Measurements from ENCODE around the gene NAXE. TPM values are rescaled to one million over a fixed set of nuclear protein-coding genes. Genes with fewer than 3 reads are reported as not detected.
"Not testable (repeated sequence)": the region's sequence is repeated elsewhere in the genome, so short reads cannot be mapped to it uniquely, and the experiment has no call there.

The NAXE gene
- total RNA-seq, result 77.6 and 95.1 TPM in 2 replicates

DNA sequence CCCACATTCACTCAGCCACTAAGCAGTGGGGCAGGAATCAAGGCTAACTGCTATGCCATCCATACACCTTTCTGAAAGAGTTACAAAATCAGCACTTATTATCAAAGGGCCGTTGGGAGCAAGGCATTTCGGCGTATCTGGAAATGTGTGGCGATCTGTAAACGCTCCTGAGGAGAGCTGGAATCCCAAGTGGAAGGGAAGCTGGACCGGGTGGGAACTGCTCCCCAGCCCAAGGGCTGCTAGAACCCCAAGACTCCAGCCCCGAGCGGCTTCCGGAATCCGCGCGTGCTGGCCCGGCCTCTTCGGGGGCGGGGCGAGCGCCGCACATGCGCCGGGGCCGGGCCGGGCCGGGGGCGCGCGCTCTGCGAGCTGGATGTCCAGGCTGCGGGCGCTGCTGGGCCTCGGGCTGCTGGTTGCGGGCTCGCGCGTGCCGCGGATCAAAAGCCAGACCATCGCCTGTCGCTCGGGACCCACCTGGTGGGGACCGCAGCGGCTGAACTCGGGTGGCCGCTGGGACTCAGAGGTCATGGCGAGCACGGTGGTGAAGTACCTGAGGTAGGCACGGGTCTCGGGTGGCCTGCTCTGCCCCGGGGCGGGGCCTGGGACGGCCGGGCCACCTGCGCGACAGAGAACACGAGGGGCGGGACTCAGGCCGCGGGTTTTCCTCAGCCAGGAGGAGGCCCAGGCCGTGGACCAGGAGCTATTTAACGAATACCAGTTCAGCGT lies at the start of gene NAXE:
Gene NAXE, plus strand, starts transcription at position 345 of the 726 bp plus-strand sequence. Its CDS starts 29 bp downstream, at position 374.
- peak; percentile 68 for DNase-seq

DNA sequence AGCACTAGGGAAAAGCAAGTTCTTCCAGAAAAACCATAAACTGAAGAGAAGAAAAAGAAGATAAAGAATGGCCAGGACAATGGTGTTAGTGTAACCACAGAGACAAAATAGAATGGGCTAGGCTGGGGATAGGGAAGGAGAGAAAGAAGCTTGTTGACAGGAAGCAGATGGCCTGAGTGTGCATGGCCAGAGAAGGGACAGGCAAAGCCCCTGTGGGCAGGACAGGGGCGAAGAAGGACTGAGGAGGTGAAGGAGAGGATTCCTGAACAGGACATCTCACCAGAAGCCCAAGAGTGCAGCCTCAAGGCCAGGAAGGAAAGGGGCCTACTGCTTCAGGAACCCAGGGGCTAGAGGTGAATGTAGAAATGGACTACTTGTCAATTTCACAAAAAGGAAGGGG lies 48.5 kb upstream of the NAXE start:
- peak; percentile 25 for DNase-seq

DNA sequence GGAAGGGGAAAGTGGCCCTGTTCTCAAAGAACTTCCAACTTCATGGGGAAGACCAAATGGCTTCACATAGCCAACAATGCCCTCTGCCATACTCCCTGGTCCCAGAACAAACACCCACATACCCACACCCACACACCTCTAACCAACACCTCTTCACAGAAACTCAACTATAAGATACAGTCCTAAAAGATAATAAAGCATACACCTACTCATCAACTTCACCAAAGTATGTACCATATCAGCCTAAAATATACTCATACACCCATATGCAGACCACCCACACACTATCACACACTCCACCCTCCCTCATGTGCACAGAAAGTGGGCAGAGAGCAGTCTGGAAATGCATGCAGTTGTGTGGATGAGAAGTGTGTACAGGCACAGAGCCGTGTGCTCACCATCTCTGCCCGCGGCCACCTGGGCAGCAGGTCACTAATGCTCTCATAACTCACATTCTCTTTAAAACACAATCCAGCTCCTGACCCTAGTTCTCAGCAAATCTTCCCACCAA lies 46.9 kb upstream of the NAXE start:
- no peak for DNase-seq

DNA sequence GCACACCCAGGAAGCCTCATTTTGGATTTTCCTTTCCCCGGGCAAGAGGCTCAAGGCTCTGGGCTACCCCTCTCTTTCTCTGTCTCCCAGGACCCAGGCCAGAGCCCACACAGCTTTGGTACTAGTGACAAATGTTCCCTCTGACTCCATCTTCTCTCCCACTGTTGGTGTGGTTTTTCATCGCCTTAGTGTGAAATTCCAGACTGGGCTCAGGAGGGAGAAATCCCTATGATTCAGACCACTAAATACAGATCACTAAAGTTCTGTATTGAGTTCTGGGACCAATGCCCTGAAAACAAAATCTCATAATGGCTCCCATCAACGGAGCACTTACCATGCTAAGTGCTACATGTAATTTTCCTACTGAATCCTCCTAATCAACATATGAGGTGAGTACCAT lies 45.3 kb upstream of the NAXE start:
- DNase-seq, result no peak

DNA sequence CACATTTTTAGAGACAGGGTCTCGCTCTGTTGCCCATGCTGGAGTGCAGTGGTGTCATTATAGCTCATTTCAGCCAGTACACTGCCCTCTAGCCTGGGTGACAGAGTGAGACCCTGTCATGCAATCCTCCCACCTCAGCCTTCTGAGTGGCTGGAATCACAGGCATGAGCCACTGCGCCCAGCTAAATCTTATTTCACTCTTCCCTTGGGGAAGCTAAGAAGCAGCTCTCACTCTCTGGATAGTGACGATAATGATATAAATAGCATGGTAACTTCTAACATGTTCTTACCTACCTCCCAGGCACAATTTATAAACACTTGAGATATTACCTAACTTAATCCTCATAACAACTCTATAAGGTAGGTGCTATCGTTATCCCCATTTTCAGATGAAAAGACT lies 44.1 kb upstream of the NAXE start:
- no peak for DNase-seq

DNA sequence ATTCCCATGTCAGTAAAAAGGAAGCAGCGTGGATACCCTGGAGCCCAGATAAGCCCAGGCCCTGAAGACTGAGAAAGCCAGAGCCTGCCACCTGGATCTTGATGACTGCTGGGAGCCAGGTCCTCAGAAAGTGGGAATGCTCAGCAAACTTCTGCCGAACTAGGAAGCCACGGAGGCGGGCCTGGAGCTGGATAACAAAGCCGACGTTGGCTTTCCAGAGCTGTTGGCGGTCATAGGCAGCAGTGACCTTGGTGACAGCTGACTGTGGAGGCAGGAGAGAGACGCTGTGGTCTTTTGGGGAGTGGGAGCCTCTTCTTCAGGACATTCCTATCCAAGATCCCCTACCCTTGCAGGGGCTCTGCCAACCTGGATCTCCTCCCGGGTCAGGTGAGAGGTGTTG lies 43.6 kb upstream of the NAXE start:
- DNase-seq, result no peak

DNA sequence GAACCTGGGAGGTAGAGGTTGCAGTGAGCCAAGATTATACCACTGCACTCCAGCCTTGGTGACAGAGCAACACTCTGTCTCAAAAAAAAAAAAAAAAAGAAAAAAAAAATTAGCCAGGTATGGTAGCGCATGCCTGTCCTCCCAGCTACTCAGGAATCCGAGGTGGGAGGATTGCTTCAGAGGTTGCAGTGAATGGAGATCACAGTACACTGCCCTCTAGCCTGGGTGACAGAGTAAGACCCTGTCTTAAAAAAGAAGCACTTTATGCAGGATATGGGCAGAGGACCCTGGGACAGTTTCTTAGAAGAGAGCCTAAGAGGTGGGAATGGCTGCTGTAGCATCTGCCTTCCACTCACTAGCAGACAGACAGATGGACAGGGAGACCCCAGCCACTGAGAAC lies 42.2 kb upstream of the NAXE start:
- no peak for DNase-seq

DNA sequence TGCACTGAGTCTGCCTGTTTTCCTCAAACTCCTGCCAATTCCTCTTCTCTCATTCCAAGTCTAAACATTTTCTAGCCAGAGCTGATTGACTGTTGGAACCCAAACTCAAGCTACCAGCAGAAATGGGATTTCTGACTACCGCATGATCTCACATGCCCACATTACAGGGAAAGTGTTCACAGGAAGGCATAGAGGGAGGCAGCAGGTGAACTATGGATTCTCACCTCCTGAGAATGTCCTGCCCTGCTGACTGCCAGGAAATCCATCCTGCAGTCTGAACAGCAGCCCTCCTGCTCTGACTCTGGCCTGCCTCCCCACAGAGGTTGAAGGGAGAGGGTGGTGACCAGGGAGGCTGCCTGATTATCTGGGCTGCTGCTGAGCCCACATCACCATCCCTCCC lies 41.7 kb upstream of the NAXE start:
- no peak for DNase-seq

DNA sequence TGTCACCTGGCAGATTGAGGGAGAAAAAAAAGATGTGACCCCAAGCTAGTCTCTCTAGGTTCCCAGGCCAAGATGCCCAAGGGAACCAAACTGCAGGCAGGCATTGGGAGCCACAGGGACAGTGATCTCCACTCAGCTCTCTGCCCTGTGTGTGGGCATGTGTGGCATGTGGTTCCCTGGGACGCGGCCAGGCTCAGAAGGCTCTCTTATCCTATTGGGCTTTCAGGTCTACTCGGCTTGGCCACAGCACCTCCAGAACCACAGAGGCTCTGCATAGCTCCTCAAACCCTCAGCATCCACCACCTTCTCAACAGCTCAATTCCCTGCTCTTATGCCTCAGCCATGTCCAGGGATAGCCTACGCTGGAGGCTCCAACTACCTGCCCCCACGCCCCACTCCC lies 41.2 kb upstream of the NAXE start:
- no peak for DNase-seq

DNA sequence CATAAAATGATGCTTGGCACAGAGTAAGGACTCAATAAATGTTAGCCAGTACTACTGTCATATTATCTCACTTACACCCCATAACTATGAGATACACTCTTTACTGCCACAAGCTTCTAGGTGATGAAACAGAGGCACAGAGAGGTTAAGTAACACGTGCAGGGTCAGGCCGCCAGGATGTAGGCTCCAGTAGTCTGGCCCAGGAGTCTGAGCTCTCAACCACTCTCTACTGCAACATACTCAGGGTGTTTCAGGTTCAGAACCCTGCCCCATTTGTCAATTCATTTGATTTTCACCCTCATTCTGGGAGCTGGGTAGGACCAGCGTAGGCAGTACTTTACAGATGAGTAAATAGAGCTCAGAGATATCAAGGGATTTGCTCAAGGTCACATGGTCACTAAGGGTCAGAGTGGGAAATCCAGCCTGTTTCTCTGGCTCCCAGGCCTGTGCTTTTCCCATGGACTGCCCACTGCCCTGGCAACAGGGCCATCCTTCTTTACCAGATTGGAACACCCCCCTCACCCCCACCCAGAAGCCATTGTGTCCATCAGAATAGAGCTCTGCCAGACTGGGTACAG lies 40.4 kb upstream of the NAXE start:
- DNase-seq, result no peak

DNA sequence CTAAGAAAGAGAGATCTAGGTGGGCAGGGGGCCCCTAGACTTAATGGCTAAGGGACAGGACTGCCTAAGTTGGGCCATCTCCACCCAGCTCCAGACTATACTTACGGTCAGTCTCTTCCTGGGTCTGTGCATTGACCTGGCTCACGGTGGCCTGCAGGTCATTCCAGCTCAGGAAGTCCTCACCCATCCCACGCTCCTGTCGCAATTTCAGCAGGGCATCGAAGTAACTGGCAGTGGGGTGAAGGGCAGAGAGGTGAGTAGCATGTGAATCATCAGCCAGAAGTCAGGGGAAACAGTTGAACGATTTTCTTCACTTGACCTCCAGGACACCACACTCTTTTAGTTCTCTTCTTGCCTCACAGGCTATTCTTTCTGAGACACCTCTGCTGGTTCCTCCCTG lies 39.7 kb upstream of the NAXE start:
- DNase-seq, result no peak

DNA sequence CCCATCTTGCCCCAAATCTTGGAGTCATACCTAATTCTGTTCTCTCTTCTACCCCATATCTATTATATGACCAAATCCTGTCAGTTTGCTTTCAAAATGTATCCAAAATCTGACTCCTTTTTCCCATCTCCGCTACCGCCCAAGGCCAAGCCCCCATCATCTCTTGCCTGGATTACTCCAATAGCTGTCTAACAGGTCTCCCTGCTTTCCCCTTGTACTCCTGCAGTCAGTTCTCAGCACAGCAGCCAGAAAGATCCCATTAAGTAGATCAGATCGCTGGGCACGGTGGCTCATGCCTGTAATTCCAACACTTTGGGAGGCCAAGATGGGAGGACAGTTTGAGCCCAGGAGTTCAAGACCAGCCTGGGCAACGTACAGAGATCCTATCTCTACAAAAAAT lies 39.1 kb upstream of the NAXE start:
- no peak for DNase-seq

DNA sequence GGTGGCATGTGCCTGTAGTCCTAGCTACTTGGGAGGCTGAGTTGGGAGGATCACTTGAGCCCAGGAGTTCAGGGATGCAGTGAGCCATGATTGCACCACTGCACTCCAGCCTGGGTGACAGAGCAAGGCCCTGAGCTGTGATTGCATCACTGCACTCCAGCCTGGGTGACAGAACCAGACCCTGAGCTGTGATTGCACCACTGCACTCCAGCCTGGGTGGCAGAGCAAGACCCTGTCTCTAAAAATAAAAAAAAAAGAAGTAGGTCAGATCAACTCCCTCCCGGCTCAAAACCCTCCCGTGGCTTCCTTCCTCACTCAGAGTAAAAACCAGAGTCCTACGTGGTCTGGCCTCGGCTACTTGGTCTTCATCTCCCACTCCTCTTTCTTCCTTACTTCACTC lies 38.6 kb upstream of the NAXE start:
- not testable (repeated sequence) for DNase-seq

DNA sequence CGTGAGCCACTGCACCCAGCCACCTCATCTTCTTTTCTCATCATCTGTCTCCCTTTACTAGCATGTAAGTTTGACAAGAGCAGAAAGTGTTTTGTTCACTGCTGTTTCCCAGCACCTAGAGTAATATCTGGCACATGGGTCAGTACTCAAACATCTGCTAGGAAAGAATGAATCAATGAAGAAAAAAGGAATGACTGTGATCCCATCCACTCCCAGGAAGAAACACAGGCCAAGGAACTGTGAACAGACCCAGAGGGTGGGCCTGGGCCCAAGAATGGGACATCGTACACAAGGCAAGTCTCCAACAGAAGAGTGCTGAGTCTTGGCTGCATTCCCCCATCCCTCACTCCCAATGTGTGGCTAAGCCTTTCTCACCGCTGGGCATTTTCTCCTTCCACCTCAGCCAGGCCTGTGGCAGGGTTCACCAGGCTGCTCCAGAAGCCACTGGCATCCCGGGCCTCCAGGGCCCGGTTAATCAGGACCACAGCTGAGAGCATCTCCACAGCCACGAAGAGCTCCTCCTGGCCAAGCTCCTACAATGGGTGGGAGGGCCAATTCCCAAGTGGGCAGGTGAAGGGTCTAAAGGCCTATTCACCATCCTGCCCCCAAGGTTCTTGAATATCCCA lies 37.6 kb upstream of the NAXE start:
- DNase-seq, result no peak

DNA sequence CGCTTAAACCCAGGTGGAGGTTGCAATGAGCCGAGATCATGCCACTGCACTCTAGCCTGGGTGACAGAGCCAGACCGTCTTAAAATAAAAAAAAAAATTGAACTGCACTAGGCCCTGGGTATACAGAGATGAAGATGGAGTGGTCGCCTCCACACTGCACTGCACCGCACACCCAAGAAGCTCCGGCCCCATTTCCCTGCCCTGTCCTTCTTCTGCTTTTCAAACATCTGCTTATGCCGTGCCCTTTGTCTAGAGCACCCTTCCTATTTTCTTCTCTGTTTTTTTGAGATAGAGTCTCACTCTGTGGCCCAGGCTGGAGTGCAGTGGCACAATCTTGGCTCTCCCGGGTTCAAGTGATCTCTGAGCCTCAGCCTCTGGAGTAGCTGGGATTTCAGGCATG lies 36.6 kb upstream of the NAXE start:
- no peak for DNase-seq

DNA sequence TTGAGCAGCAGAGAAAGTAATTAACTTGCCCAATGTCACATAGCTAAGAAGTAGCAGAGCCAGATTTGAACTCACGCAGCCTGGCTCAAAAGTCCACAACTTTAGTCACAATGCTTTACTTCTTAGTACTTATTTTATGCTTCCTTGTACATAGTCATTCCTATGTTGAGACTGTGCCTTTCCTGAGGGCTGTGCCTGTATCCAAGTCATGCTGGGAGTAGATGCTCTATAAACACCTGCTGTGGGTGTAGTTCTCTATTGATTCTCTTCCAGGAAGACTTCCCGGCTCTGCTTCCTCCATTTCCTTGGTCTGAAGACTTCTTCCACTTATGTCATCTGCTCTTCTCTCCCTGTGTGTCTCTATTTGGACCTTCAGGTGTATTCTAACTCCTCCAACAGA lies 35.9 kb upstream of the NAXE start:
- no peak for DNase-seq

DNA sequence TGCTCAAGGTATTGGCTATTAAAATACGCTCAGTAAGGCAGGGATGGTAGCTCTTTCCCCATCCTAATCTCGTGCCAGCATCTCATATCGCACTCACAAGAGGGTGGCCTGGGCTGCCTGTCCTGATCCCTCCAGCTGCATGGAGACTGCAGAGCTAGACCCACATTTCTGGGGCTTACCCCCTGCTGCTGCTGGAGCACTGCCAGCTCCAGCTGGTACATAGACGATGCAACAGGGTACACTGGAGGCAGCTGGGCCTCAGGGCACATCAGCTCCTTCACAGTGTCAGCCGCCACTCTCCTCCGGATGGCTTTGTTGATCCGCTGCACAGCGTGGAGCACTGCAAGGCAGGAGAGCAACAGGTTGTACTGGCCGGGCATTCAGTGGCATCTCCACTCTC lies 35.2 kb upstream of the NAXE start:
- DNase-seq, result no peak

DNA sequence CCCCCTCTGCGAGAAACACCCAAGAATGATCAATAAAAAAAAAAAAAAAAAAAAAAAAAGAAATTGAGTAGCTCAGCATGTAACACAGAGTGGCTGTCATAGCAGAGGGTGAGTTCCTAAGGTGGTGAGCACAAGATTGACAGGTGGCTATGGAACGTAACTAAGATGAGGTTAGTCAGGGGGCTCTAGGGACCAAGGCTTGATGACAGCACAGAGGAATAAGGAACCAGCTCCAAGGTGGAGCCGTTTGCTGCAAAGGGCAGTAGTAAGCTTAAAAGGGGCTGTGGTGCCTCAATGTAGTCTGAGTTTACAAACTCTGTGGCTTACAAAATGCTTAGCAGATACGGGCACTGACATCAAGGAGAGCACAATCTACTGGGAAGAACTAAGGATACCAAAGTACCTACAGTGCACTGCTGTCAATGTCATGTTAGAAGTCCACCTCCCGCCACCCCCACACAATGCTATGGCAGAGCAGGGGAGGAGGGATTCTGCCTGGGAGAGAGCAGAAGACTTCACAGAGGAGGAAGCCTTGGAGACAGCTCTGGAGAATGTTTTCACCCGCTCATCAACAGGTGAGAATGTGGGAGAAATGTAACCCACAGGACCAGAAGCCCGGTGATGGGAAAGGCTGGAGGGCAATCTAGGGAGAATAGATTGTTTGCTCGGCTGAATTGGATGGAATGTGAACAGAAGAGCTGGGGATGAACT lies 32.3 kb upstream of the NAXE start:
- DNase-seq, result no peak

DNA sequence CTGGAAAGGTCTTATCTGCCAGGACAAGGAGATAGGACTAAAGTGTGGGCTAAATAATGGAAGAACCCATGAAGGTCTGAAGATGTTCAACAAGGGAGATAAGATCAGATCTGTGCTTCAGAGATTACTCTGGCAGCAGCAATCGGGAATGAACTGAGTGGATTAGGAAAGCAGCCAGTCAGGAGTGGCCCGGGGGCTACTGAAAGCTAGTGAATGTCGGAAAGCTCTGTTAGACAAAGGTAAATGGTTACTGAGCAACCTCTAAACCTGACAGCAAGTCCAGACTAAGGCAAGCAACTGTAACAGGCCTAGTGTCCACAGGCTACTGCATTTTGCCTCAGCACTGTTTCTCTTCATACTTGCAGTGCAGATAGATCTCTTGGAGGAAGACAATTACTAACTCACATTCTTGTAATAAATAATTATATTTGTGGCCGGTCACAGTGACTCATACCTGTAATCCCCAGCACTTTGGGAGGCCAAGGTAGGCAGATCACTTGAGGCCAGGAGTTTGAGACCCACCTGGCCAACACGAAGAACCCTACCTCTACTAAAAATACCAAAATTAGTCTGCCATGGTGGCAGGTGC lies 31.7 kb upstream of the NAXE start:
- DNase-seq, result no peak

DNA sequence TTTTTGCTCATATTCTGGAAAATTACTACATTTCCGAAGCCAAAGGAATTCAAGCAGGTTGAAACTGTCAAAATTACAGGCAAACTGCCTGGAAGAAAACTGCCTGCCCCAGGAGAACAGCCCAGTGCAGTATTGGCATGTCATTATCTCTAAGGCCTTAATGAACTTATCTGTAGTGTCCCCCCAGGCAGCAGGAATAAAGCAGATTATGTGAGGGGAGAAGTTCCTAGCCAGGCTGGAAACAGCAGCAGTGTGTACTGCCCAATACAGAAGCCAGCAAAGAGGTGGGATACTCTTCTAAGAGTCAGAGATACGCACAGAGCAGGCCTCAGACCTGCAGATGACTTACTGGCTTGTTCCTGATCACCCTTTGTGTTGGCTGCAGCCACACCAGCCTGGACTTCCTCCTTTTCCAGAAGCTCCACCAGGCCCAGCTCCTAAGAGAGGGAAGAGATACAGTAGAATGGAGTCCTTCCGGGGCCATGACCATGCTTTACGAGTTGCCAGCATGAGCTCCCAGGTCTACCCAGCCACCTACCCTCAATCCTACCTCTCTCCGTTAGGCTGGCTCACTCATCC lies 30.9 kb upstream of the NAXE start:
- no peak for DNase-seq

DNA sequence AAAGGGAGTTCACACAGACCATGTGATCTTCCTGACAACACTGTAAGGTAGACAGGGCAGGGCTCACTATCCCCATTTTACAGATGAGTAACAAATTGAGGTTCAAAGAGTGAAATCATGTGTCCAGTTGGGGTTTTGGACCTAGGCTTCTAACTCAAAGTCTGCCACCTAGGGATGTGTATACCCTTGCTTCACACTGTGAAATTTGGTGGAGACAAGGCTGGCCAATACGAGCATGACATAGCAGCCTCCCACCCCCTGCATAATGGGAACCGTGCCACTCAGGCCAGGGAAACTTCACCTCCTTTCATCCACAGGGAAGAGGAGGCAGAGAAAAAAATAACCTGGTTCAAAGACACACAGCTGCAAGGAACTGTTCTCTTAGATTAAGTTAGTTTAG lies 26.1 kb upstream of the NAXE start:
- no peak for DNase-seq

DNA sequence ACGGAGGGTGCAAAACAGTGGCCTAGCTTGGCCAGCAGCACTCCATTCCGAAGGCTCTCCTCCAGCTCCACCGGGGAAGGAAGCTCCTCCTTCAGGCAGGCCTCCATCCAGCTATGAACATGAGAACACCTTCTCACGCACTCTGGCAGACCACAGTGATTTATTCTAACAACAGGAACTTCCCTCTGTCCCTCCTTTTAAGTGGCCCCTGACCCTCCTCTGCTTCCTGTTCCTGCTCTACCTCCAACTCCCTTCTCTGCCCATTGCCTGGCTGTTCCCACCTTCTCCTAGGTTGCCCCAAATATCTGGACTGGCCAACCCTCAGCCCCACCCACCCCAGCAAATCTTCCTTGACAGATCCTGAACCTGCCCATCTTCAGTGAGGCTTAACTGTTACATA lies 25.1 kb upstream of the NAXE start:
- no peak for DNase-seq

Measured in dermis blood vessel endothelial cell (primary cell).